ENCODE results near the gene LIPK.
"Not testable (repeated sequence)": the region's sequence is repeated elsewhere in the genome, so short reads cannot be mapped to it uniquely, and the experiment has no call there.

The LIPK gene

DNA sequence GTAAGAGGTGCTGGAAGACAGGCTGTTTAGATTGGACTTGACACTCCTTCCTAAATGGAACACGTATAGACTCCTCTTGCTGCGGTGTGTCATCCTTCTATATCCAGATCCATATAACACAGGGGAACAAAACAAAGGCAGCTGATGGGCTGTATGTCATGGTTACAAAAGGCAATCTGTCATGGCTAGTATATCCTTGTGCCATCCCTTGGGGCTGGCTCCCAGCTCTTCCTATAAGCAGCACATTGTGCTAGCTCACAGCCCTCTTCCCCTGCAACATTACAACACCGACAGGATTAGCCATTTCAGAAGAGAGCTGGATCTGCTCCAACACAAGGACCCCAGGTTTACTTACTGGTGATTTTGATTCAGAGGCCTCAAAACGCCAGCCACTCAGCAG is 15.3 kb downstream of the LIPK start:
- no peak for DNase-seq

- DNase-seq, result no peak
These were observed 19.7 kb downstream of the LIPK start for GRCh38 chr10:88725798-88726197.

- DNase-seq, result no peak
These were observed 22.2 kb downstream of the LIPK start for GRCh38 chr10:88728107-88728763.

GRCh38 chr10:88730864-88731263 is 24.8 kb downstream of the LIPK start:
- DNase-seq, result no peak

- DNase-seq, result no peak
These were observed 25.2 kb downstream of the LIPK start for GRCh38 chr10:88731296-88731695.

- DNase-seq, result no peak
These were observed 27.2 kb downstream of the LIPK start for GRCh38 chr10:88733215-88733614.

DNA sequence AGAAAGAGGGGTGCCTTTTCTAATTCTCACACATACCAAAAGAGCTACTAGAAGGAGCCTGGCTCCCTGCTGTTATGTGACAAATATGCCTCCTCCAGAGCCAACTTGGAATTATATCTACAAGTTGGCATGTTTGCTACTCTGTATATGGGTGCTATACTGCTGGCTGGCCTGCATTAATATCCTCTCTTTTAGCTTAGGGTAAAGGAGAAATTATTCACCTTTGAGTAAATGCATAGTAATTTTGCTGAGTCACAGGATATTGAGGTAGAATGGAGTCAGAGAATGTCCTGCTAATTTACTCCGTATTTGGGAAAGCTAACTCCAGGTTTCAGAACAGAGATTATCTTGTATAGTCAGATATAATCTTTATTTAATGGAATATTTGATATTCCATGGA is 29.6 kb downstream of the LIPK start:
- DNase-seq, result no peak

DNA sequence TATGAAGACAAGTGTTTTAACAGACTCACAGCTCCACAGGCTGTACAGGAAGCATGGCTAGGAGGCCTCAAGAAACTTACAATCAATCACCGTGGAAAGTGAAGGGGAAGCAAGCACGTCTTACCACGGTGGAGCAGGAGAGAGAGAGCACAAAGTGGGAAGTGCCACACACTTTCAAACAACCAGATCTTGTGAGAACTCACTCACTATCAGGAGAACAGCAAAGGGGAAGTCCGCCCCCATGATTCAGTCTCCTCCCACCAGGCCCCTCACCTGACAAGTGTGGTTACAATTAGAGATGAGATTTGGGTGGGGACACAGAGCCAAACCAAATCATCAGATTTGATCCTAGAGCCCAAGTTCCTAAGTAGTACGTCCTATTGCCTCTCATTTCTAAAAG is 35.9 kb downstream of the LIPK start:
- DNase-seq, result not testable (repeated sequence)

DNA sequence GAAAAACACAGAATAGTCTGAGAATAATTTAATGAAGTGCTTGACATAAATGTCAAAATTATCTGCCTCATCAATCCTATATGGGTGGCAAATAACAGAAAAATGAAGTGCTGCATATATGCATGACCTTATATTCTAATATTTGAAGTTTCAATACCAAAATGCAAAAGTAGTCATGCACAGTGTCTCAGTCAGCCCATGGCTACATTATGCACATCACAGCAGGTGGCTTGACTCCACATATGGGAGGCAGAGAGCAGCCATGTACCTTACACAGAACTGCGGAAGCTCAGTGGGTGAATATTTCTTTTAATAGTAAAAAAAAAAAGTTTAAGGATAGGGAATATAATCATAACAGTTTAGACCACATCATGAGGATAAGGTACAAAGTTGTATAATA is 36.4 kb downstream of the LIPK start:
- DNase-seq, result no peak

- DNase-seq, result no peak
These were observed 38.0 kb downstream of the LIPK start for GRCh38 chr10:88744002-88744401.

DNA sequence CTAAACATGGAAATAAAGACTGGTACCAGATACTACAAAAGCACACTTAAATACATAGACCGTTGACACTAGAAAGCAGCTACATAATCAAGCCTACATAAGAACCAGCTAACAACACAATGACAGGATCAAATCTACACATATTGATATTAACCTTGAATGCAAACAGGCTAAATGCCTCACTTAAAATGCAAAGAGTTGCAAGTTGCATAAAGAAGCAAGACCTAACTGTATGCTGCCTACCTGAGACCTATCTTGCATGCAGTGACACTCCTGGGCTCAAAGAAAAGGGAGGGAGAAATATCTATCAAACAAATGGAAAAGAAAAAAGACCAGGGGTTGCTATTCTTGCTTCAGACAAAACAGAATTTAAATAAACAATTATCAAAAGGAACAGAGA is 39.6 kb downstream of the LIPK start:
- no peak for DNase-seq

DNA sequence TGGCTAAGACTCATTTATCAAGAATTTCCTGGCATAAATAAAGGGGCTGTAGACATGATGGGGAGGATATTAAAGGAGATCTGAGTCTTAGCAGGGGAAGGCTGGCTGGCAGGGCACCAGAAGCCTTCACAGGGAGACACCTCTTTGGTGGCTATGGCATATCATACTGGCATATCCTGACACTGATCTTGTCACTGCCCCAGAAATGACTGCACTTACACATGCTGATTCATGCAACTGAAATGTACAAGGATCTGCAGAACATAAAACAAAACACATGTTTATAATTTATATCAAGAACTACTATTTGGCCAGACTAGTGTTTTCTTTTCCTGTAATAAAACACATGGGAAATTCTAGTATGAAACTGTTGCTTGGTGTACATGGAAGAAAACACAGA is 48.2 kb downstream of the LIPK start:
- no peak for DNase-seq

GRCh38 chr10:88755753-88756152 is 49.7 kb downstream of the LIPK start:
- DNase-seq, result no peak

DNA sequence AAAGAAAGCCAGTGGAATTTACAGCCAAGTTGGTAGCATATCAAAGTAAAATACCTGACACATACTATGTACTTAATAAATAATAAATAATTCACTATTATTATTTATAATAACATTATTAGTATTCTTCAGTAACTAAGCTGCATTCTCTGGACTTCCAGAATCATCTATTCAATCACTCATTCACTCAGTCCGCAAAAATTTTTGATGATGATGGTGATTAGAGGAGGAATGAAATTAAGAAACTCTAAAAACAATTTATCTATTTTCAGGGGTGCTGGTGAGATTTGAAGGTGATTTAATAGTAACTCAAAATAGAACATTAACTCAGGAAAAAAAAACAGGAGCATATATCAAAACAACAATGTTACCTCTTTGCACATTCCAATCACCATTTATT is 50.6 kb downstream of the LIPK start:
- no peak for DNase-seq

GRCh38 chr10:88759366-88760101 is 53.5 kb downstream of the LIPK start, which contains the start of gene LIPN:
TSS of gene LIPN (plus strand) at chr10:88760020. CDS start at chr10:88761406, 1,386 bp downstream.
- no peak for DNase-seq

DNA sequence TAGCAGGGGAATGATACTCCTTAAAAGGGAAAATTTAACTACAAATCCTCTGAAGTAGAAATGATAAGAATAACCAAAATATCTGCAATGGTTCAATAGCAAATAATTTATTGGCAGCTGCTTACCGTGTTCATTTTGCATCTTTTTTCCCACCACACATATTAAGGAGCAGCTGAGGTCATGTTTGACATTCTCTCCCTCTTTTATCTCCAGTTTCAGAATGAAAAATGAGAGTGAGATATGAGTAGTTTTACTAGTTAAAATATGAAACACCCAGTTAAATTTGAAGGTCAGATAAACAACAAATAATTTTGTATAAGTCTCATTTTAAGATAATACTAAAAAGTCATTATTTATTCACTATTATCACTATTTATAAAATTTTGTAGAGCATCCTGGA is 56.9 kb downstream of the LIPK start:
- no peak for DNase-seq

- DNase-seq, result no peak
These were observed 57.4 kb downstream of the LIPK start for GRCh38 chr10:88763441-88763840.

- DNase-seq, result no peak
These were observed 58.1 kb downstream of the LIPK start for GRCh38 chr10:88764110-88764509.

DNA sequence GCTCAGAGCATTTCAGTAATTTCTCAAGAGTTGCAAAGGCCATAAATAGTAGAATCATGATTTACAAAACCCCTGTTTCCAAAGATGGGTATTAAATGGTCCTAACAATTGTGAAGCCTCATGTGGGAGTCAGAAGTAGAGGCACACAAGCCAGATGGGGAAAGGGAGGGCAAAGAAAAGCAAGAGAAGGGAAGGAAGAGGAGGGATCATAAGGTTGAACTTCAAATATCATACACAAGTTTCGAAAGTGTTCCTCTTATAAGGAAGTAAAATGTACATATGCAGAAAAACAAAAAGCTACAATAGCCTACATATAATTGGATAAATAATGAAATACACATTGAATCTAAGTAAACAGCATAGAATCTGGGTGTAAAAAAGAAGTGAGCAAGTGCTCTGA is 59.8 kb downstream of the LIPK start:
- DNase-seq, result no peak

GRCh38 chr10:88769384-88769783 is 63.3 kb downstream of the LIPK start:
- DNase-seq, result no peak

- DNase-seq, result no peak
These were observed 75.2 kb downstream of the LIPK start for GRCh38 chr10:88781206-88781605.

GRCh38 chr10:88782222-88782621 is 76.2 kb downstream of the LIPK start:
- no peak for DNase-seq

DNA sequence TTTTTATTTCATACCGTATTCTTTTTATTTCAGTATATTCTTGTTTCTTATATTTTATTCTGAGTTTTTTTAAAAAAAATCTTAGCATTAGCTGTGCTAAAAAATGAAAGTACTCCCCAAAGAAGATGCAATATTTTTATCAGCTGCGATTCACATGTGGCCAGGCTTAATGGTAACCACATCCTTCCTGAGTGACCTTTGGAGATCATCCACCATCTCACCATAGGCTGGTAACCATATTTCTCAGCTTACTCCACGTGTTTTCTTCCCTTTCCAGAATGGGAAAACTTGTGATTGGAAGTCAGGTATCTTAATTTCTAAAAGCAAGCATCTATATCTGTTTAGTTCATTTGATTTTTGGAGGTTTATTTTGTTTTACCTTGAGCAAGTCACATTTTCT is 77.7 kb downstream of the LIPK start:
- DNase-seq, result no peak

- DNase-seq, result no peak
These were observed 80.2 kb downstream of the LIPK start for GRCh38 chr10:88786032-88786770.

Measured in NCI-H2107 (cell line).